H9 (cell line): ENCODE data around the gene DCDC1. TPM values are rescaled to one million over a fixed set of nuclear protein-coding genes. Genes with fewer than 3 reads are reported as not detected.

Experiments
- DNase-seq: peaks from one replicate; pipeline ENCODE4 v3.0.0-alpha.2; 2017
- H2AFZ ChIP-seq: one replicate; pipeline ENCODE4 v1.6.1; 2013; ENCODE audit warnings: mild to moderate bottlenecking, low read length, control low read depth, moderate library complexity
- H2AK5ac ChIP-seq: 2 replicates; pipeline ENCODE4 v1.6.1; 2013; ENCODE audit warnings: low read length, control low read depth, mixed read lengths; ENCODE audit not compliant: insufficient read length
- H2BK120ac ChIP-seq: one replicate; pipeline ENCODE4 v1.6.1; 2013; ENCODE audit warnings: low read depth, mild to moderate bottlenecking, low read length, control low read depth, inconsistent platforms; ENCODE audit not compliant: poor library complexity, severe bottlenecking
- H2BK12ac ChIP-seq: 2 replicates; pipeline ENCODE4 v1.6.1; 2013; ENCODE audit warnings: low read length, control low read depth, mixed read lengths, low read depth; ENCODE audit not compliant: insufficient read length
- H2BK15ac ChIP-seq: 2 replicates; pipeline ENCODE4 v1.6.1; 2013; ENCODE audit warnings: low read depth, low read length, control low read depth
- H2BK20ac ChIP-seq: one replicate; pipeline ENCODE4 v1.6.1; 2013; ENCODE audit warnings: low read depth, mild to moderate bottlenecking, low read length, control low read depth, inconsistent platforms; ENCODE audit not compliant: poor library complexity, severe bottlenecking
- H2BK5ac ChIP-seq: 2 replicates; pipeline ENCODE4 v1.6.1; 2013; ENCODE audit warnings: low read length, control low read depth, mixed read lengths; ENCODE audit not compliant: insufficient read length
- H3K14ac ChIP-seq: 2 replicates; pipeline ENCODE4 v1.6.1; 2013; ENCODE audit warnings: low read length, control low read depth; ENCODE audit not compliant: insufficient read depth
- H3K18ac ChIP-seq: 2 replicates; pipeline ENCODE4 v1.6.1; 2013; ENCODE audit warnings: low read depth, mild to moderate bottlenecking, mixed read lengths, low read length, control low read depth; ENCODE audit not compliant: insufficient read length
- H3K23ac ChIP-seq: 2 replicates; pipeline ENCODE4 v1.6.1; 2013; ENCODE audit warnings: low read length, control low read depth, mixed read lengths, low read depth; ENCODE audit not compliant: insufficient read length
- H3K23me2 ChIP-seq: 2 replicates; pipeline ENCODE4 v1.6.1; 2013; ENCODE audit warnings: low read depth, mild to moderate bottlenecking, mixed read lengths, low read length, control low read depth; ENCODE audit not compliant: insufficient read length, poor library complexity, severe bottlenecking
- H3K27ac ChIP-seq: 2 replicates; pipeline ENCODE4 v1.5.1; 2013; ENCODE audit warnings: low read length, control low read depth, mixed read lengths, low read depth; ENCODE audit not compliant: insufficient read length
- H3K27me3 ChIP-seq: 2 replicates; pipeline ENCODE4 v1.6.1; 2013; ENCODE audit warnings: low read length, control low read depth, inconsistent platforms; ENCODE audit not compliant: insufficient read depth
- H3K4ac ChIP-seq: 2 replicates; pipeline ENCODE4 v1.6.1; 2013; ENCODE audit warnings: low read depth, mild to moderate bottlenecking, control low read depth, inconsistent platforms, low read length, moderate library complexity
- H3K4me1 ChIP-seq: 2 replicates; pipeline ENCODE4 v1.6.1; 2013; ENCODE audit warnings: low read length, control low read depth, inconsistent platforms; ENCODE audit not compliant: insufficient read depth
- H3K4me2 ChIP-seq: 2 replicates; pipeline ENCODE4 v1.6.1; 2013; ENCODE audit warnings: low read length, control low read depth, mixed read lengths; ENCODE audit not compliant: insufficient read length, insufficient read depth
- H3K56ac ChIP-seq: 2 replicates; pipeline ENCODE4 v1.6.1; 2013; ENCODE audit warnings: low read depth, mild to moderate bottlenecking, mixed read lengths, low read length, control low read depth; ENCODE audit not compliant: insufficient read length
- H3K79me1 ChIP-seq: 2 replicates; pipeline ENCODE4 v1.6.1; 2013; ENCODE audit warnings: low read depth, mild to moderate bottlenecking, moderate library complexity, low read length, control low read depth, inconsistent platforms; ENCODE audit not compliant: insufficient read depth, poor library complexity, severe bottlenecking
- H3K79me2 ChIP-seq: 2 replicates; pipeline ENCODE4 v1.6.1; 2013; ENCODE audit warnings: low read length, control low read depth, inconsistent platforms; ENCODE audit not compliant: insufficient read depth
- H3K9ac ChIP-seq: 2 replicates; pipeline ENCODE4 v1.6.1; 2013; ENCODE audit warnings: low read length, control low read depth, mixed read lengths; ENCODE audit not compliant: insufficient read length; ENCODE audit errors: extremely low read depth
- H3K9me3 ChIP-seq: one replicate; pipeline ENCODE4 v1.6.1; 2013; ENCODE audit warnings: low read depth, low read length, inconsistent platforms; ENCODE audit not compliant: control insufficient read depth
- H3T11ph ChIP-seq: one replicate; pipeline ENCODE4 v1.6.1; 2013; ENCODE audit warnings: mild to moderate bottlenecking, low read length, control low read depth, inconsistent platforms
- H4K20me1 ChIP-seq: one replicate; pipeline ENCODE4 v1.6.1; 2013; ENCODE audit not compliant: control insufficient read depth, insufficient read length, insufficient read depth
- H4K5ac ChIP-seq: 2 replicates; pipeline ENCODE4 v1.6.1; 2013; ENCODE audit warnings: low read depth, mild to moderate bottlenecking, mixed read lengths, low read length, control low read depth; ENCODE audit not compliant: insufficient read length
- H4K8ac ChIP-seq: replicated peaks from 2 replicates; pipeline ENCODE4 v1.6.1; 2013; ENCODE audit warnings: low read length, control low read depth, mixed read lengths, low read depth; ENCODE audit not compliant: insufficient read length
- H4K91ac ChIP-seq: 2 replicates; pipeline ENCODE4 v1.6.1; 2013; ENCODE audit warnings: low read depth, mild to moderate bottlenecking, moderate library complexity, mixed read lengths, low read length, control low read depth; ENCODE audit not compliant: insufficient read length
- H3K27ac Mint-ChIP-seq, 3 experiments: 2 replicates in 2 of 3; 3 replicates in 1 of 3; pipeline ENCODE4 v1.8.0; 2020 to 2021; ENCODE audit warnings: mixed read lengths in 3 of 3, mild to moderate bottlenecking in 1 of 3, moderate library complexity in 1 of 3
- H3K27me3 Mint-ChIP-seq: 2 replicates; pipeline ENCODE4 v1.8.0; 2021; ENCODE audit warnings: low read depth, mild to moderate bottlenecking, moderate library complexity, mixed read lengths
- H3K36me3 Mint-ChIP-seq, 3 experiments: 2 replicates in 2 of 3; 3 replicates in 1 of 3; pipeline ENCODE4 v1.8.0; 2020 to 2021; ENCODE audit warnings: low read depth in 3 of 3, mixed read lengths in 3 of 3; ENCODE audit not compliant: insufficient read depth in 1 of 3
- H3K4me1 Mint-ChIP-seq, 2 experiments: 2 replicates each; pipeline ENCODE4 v1.8.0; 2020; ENCODE audit warnings: mixed read lengths in 2 of 2
- H3K4me3 Mint-ChIP-seq, 2 experiments: 2 replicates in 1 of 2; 3 replicates in 1 of 2; pipeline ENCODE4 v1.8.0; 2020 to 2021; ENCODE audit warnings: mild to moderate bottlenecking in 2 of 2, mixed read lengths in 2 of 2, moderate library complexity in 1 of 2
- H3K9me3 Mint-ChIP-seq, 2 experiments: 2 replicates in 1 of 2; 3 replicates in 1 of 2; pipeline ENCODE4 v1.8.0; 2020; ENCODE audit warnings: mild to moderate bottlenecking in 2 of 2, mixed read lengths in 2 of 2, moderate library complexity in 1 of 2
- CTCF ChIP-seq: fragments of 200-600 bp; sonication (generic); conservative IDR thresholded peaks from 3 replicates; pipeline ENCODE4 v1.8.0; 2021; ENCODE audit warnings: antibody characterized with exemption, mild to moderate bottlenecking
- WGBS: extraction: QIAGEN DNeasy Blood & Tissue Kit; methylation state at CpG from one replicate; pipeline ENCODE4 v1.1.7; 2013; ENCODE audit warnings: missing lambda C conversion rate, low lambda C conversion rate, mixed read lengths; ENCODE audit not compliant: insufficient read length; ENCODE audit errors: extremely low coverage; 5-methylcytosine and 5-hydroxymethylcytosine counted together
- total RNA-seq: library from RNA; stranded (reverse); gene quantifications from 2 replicates; pipeline ENCODE4 v1.2.1, GENCODE V29; 2021

The DCDC1 gene
- total RNA-seq, 1 experiment from 2014 or later, result 0.09 TPM

GRCh38 chr11:31414338-31414737 is 44.8 kb upstream of the DCDC1 start:
- Histone ChIP-seq H2AFZ (no peak overlapping the region), H4K5ac (no peak overlapping the region), H3K79me2 (no peaks in the 10 kb centered on the region), H3K56ac (no peak overlapping the region), H3K4me2 (no peak overlapping the region), H2BK12ac (no peak overlapping the region), H3K4me1 (no peaks in the 10 kb centered on the region; the same call in none of the 2 replicates), H3K79me1 (no peaks in the 10 kb centered on the region), H2BK5ac (no peak overlapping the region), H2AK5ac (no peak overlapping the region), H2BK20ac (no peak overlapping the region), H3T11ph (no peak overlapping the region), H3K18ac (no peak overlapping the region), H3K27me3 (no peaks in the 10 kb centered on the region), H4K8ac (no peak overlapping the region), H3K14ac (no peak overlapping the region), H3K9me3 (no peaks in the 10 kb centered on the region), H4K20me1 (no peaks in the 10 kb centered on the region), H3K23me2 (no peaks in the 10 kb centered on the region), H2BK15ac (no peak overlapping the region), H3K23ac (no peak overlapping the region), H3K4ac (no peak overlapping the region), H2BK120ac (no peak overlapping the region), H3K27ac (no peak overlapping the region), H4K91ac (no peak overlapping the region), H3K9ac (no peak overlapping the region)
- no peaks in the 10 kb centered on the region for H3K27me3 Mint-ChIP-seq
- TF ChIP-seq CTCF, result no peak
- H3K4me3 Mint-ChIP-seq, result no peak overlapping the region
- H3K4me1 Mint-ChIP-seq, result peaks cover 34 to 46% of the 10 kb centered on the region in 2 experiments
- peak overlapping the region in 2 of 3 experiments; percentile 10 to 22; a peak in 2 of 7 replicates for H3K27ac Mint-ChIP-seq
- DNase-seq, result no peak
- 100% methylated on average over 1 of the region's 3 CpGs for WGBS
- H3K9me3 Mint-ChIP-seq, result peaks cover 9 to 12% of the 10 kb centered on the region in 2 experiments
- peaks cover 15 to 17% (median 15%) of the 10 kb centered on the region in 3 experiments for H3K36me3 Mint-ChIP-seq
